CMK (cell line): ENCODE measurements around the gene CHST3.
"Not testable (repeated sequence)": the region's sequence is repeated elsewhere in the genome, so short reads cannot be mapped to it uniquely, and the experiment has no call there.

Experiments used
- DNase-seq: peaks from one replicate; pipeline ENCODE4 v3.0.0-alpha.2; 2010; ENCODE audit warnings: low read depth

CHST3 gene

GRCh38 chr10:71964098-71964742, at the start of gene CHST3:
CHST3 (plus strand) TSS chr10:71964395; CDS start chr10:72005843, 41,448 bp downstream.
- no peak for DNase-seq

GRCh38 chr10:71916827-71917226, 47.4 kb upstream of the CHST3 start:
- no peak for DNase-seq

- DNase-seq, result no peak
These were observed 45.2 kb upstream of the CHST3 start for GRCh38 chr10:71918992-71919391.

GRCh38 chr10:71919956-71920539, 44.1 kb upstream of the CHST3 start:
- not testable (repeated sequence) for DNase-seq

GRCh38 chr10:71920540-71921323, 43.5 kb upstream of the CHST3 start:
- no peak for DNase-seq

GRCh38 chr10:71921324-71922027, 42.7 kb upstream of the CHST3 start:
- DNase-seq, result no peak

- no peak for DNase-seq
These were observed 41.0 kb upstream of the CHST3 start for GRCh38 chr10:71923138-71923692.

GRCh38 chr10:71924771-71925170, 39.4 kb upstream of the CHST3 start:
- no peak for DNase-seq

GRCh38 chr10:71927159-71927558, 37.0 kb upstream of the CHST3 start:
- DNase-seq, result no peak

GRCh38 chr10:71927776-71928592, 36.2 kb upstream of the CHST3 start:
- no peak for DNase-seq

GRCh38 chr10:71931295-71931694, 32.9 kb upstream of the CHST3 start:
- no peak for DNase-seq

- DNase-seq, result no peak
These were observed 30.5 kb upstream of the CHST3 start for GRCh38 chr10:71933651-71934050.

GRCh38 chr10:71938211-71938610, 26.0 kb upstream of the CHST3 start:
- DNase-seq, result no peak

- no peak for DNase-seq
These were observed 24.9 kb upstream of the CHST3 start for GRCh38 chr10:71939304-71939703.

- DNase-seq, result no peak
These were observed 24.2 kb upstream of the CHST3 start for GRCh38 chr10:71939861-71940474.

- no peak for DNase-seq
These were observed 23.4 kb upstream of the CHST3 start for GRCh38 chr10:71940752-71941151.

GRCh38 chr10:71941318-71941717, 22.9 kb upstream of the CHST3 start:
- no peak for DNase-seq

- no peak for DNase-seq
These were observed 18.2 kb upstream of the CHST3 start for GRCh38 chr10:71945819-71946474.

GRCh38 chr10:71946700-71947099, 17.5 kb upstream of the CHST3 start:
- no peak for DNase-seq

GRCh38 chr10:71948496-71949067, 15.6 kb upstream of the CHST3 start:
- DNase-seq, result no peak
